ENCODE measurements around the gene CLASRP. TPM values are rescaled to one million over a fixed set of nuclear protein-coding genes. Genes with fewer than 3 reads are reported as not detected.

Gene CLASRP
- total RNA-seq, 1 donor from 2014 or later: 4.2 TPM

DNA sequence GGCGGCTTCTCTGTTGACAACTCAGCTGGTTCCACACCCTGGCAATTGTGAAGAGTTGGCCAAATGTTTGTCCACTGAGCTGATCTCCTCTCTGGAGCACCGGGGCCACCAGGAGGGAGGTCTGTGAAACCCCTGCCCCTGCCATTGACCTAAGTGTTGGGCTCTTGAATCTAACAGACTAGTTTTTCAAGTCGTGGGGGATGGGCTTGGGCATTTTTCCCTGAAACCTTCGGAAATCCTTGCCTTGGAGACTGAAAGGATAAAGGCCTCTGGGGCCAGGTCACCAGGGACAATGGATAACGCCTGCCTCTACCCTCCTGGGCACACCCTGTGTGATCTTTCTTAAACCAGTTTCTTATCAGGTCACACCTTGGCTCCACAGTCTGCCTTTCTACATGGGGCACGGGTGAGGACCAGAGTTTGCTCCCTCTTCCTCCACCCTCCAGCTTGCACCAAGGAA is 41.1 kb downstream of the CLASRP start:
- DNase-seq (ENCODE audit: low read depth in 2 of 2): no peak

DNA sequence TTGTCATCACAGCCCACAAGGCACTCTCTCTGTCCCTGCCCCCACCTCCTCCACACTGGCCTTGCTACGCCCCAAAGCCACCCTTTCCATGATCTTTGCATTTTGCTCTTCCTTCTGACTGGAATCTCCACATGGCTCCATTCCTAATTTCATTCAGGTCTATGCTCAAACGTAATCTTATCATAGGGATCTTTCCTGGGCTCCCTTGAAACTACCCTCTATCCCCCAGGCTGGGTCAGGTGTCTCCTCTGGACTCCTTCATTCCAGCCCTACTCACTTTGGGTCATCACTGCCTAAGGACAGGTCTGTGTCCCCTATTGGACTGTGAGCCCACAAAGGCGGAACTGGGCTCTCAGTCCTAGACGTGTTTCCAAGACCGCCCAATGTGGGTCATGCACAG is 43.3 kb downstream of the CLASRP start:
- no peak for DNase-seq (ENCODE audit: low read depth in 2 of 2)

DNA sequence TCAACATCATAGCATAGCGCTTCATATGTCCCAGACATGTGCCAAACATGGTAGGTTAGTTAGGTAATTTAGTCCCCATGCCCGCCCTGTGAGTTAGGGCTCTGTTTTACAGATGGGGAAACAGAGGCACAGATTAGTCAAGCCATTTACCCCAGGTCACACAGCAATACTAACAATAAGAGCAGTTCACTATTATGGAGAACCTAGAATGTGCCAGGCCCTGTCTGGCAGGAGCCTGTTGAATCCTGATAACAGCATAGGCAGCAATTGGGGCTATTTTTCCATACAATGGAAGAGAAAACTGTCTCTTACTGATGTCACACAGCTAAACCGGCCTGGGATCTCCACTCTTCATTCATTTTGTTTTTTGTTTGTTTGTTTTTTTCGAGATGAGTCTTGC is 47.6 kb downstream of the CLASRP start:
- DNase-seq (ENCODE audit: low read depth in 2 of 2): no peak

GRCh38 chr19:45087531-45087930 is 48.7 kb downstream of the CLASRP start:
- DNase-seq (ENCODE audit: low read depth in 2 of 2): no peak

DNA sequence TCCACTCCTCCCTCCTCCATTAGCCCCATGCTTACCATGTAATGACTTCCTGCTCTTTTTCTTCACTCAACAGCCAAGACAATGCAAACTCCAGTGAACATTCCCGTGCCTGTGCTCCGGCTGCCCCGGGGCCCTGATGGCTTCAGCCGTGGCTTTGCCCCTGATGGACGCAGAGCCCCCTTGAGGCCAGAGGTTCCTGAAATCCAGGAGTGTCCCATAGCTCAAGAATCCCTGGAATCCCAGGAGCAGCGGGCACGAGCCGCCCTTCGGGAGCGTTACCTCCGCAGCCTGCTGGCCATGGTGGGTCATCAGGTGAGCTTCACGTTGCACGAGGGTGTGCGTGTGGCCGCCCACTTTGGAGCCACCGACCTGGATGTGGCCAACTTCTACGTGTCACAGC is 51.2 kb downstream of the CLASRP start:
- no peak for DNase-seq (ENCODE audit: low read depth in 2 of 2)

DNA sequence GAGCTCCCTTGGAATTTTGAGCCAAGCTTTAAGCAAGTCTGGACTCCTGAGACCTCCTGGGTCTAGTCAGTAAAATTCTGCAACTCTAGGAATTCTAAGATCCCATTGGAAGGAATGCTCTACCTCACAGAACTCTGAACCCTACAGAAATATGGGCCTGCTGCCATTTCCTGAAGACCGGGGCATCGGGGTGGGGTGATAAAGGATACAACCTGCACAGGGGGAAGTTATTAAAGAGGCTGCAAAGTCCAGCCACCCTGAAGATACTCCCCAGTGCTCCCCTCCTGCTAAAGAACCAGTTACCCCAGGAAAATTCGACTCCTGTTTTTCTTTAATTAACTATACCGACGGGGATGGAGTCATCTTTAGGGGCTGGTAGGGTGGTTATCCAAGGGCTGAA is 51.8 kb downstream of the CLASRP start:
- DNase-seq (ENCODE audit: low read depth in 2 of 2): no peak

- peak; percentile 97 to 99 for DNase-seq (ENCODE audit: low read depth in 2 of 2)
Observed at GRCh38 chr19:45091031-45091923, 52.4 kb downstream of the CLASRP start.

DNA sequence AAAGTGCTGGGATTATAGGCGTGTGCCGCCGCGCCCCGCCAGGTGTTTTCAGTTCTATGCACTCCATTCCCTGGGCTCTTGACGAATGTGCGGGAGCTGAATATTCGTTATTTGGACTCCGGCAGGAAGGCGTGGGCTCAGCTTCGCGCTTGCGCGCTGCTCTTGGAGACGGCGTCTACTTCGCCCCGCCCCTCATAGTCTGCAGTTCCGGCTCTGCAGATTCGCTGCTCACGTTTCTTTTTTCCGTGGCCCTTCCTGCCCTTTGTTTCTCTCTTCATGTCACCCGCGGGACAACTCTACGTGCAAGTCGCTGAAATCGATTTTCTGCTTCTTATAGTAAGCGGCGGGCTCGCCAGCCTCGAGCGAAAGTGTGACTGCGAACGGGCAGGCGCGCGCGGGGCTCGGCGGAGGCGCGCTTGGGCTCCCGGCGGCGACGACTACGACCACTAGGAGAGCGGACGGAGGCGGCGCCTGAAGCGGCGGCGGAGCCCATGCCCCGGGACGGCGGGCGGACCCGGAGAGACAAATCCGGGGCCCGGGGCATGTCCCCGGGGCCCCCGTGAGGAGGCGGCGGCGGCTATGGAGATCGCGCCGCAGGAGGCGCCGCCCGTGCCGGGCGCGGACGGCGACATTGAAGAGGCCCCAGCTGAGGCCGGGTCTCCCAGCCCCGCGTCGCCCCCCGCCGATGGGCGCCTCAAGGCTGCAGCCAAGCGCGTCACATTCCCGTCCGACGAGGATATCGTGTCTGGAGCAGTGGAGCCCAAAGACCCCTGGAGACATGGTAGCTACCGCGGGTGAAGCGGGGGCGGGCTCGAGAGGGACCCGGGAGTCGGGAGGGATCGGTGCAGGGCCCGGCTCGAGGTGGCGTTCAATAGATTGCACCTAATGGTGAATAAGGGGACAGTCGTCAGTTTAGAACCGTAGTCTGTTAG is 54.2 kb downstream of the CLASRP start, which contains the start of gene PPP1R37:
TSS of gene PPP1R37 (plus strand) at position 433 of the 932 bp plus-strand sequence. CDS start at position 580, 147 bp downstream.
- DNase-seq (ENCODE audit: low read depth in 2 of 2): peak; percentile 97 to 98

DNA sequence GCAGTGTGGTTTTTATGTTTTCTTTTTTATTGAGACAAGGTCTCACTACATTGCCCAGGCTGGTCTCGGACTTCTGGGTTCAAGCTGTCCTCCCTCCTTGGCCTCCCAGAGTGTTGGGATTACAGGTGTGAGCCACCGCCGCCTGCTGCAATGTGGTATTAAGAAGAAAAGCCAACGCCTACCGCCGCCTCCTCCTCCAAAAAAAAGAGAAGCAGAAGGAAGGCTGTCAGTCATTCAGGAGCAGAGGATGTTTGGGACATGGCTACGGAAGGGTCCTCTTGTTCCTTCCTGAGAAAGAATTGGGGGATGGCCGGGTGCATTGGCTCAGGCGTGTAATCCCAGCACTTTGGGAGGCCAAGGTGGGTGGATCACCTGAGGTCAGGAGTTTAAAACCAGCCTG is 55.3 kb downstream of the CLASRP start:
- no peak for DNase-seq (ENCODE audit: low read depth in 2 of 2)

DNA sequence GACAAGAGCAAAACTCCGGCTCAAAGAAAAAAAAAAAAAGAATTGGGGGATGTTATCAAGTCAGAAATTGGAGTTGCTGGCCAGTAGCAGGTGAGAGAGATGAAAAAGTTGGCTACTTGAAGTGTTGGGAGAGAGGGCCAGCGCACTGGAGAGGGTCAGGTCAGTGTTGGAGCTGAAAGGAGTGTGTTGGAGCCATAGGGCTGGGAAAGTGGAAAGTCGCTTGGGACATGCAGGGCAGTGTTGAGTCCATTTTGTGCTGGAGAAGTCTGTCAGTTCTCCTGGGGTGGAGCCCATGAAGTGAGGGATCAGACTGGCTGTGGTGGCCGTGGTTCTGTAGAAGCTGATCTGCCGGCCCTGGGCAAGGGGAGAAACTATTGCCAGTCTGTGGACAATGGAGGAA is 55.9 kb downstream of the CLASRP start:
- no peak for DNase-seq (ENCODE audit: low read depth in 2 of 2)

- no peak for DNase-seq (ENCODE audit: low read depth in 2 of 2)
Observed at GRCh38 chr19:45095496-45096413, 56.9 kb downstream of the CLASRP start.

- no peak for DNase-seq (ENCODE audit: low read depth in 2 of 2)
Observed at GRCh38 chr19:45096700-45097099, 57.9 kb downstream of the CLASRP start.

DNA sequence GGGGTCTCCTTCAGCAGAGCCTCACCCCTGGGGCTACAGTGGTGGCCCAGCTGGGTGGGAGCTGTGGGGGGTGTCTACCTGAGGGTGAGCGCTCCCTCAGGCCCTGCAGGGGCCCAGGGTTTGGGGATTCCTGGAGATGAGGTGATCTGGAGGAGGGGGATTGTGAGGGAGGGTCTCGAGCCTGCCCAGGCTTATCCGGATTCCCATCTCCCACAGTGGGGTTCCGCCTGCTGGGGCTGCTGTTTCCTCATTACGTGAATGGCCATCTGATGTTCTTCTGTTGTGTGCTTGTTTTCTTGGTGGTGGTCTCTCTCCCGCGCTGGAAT is 58.6 kb downstream of the CLASRP start:
- no peak for DNase-seq (ENCODE audit: low read depth in 2 of 2)

- peak; percentile 79 to 96 for DNase-seq (ENCODE audit: low read depth in 2 of 2)
Observed at GRCh38 chr19:45097776-45098520, 59.1 kb downstream of the CLASRP start.

DNA sequence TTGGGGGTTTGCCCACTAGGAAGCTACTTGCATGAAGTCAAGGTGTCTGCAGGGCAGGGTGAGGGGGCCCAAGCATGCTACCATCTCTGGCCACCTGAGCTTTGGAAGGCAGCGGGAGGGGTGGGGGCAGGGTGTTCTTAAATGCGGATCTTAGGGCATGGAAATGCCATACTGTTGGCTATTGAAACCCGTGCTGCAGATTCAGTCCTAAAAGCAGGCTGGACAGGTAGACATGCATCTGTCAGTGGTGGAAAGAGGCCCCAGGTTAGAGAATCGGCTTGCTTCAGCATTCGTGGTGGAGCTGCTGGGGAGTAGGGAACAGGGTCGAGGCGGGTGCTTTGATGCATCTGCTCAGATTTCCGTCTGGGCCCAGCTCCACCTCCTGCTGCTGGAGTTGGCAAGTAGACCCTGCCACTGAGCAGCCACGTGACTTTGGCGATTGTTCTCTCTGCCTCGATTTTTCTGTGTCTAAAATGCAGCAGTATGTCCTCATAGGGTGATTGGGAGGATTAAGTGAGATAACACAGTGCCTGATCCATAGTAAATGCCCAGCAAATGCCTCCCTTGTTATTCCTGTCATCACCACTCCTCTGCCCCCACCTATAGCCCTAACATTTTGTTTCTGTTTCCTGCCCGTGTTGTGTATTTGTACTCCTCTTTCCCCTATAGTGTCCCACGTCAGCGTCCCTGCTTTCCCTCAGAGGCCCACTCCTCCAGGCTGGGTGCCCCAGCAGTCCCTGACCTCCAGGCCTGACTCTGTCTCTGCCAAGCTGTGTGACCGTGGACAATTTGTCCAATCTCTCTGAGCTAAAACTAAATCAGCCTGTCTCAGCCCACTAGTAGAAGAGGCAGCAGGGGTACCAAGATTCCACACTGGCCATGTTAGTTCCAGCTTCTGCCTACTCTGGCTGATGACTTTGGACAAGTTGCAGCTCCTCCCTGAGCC is 59.9 kb downstream of the CLASRP start:
- peak; percentile 74 to 84 for DNase-seq (ENCODE audit: low read depth in 2 of 2)

DNA sequence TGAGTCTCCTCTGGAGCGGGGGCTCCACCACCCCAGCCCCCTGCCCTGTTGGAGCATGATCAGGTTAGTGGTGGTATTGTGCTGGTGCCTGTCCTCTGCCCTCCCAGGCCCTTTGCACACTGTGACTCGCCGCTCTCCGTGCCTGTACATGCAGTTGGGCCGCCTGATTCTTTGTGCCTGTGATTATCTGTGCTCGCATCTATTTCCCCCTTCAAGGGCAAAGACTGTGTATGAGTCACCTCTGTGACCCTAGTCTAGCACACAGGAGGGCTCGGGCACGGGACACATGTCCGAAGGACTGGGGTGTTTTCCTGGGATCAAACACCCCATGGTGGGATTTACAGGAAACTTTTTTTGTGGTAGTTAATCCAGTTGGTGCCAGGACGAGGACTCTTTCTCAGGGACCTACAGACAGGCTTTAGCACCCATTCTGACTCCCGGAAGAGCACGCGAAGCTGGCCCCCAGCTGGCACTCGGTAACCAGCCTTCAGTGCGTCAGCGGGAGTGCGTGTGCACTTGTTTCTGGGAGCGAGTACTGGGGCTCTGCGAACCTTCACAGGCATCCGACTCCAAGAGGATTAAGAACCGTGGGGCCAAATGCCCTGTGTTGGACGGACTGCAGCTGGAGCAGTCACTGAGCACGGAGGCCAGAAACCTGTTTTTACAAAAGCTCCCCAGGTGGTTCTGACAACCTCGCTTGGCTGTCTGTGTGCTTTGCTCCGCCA is 60.8 kb downstream of the CLASRP start:
- DNase-seq (ENCODE audit: low read depth in 2 of 2): peak in 1 of 2 donors; percentile 38

DNA sequence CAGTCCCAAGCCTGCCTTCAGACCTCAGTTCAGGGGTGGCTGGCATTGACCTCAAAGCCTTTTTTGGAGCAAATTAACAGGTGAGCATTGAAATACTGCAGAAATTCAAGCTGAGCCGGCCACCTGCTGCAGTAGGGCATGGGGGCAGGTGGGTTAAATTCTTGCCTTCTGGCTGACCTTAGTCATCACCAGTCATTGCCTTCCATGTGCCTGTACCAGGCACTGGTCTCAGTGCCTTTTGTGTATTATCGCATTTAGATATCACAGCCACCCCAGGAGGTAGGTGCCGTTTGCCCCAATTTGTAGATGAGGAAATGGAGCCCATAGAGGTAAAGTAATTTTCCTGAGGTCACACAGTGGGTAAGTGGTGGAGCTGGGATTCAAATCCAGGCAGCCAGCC is 61.4 kb downstream of the CLASRP start:
- DNase-seq (ENCODE audit: low read depth in 2 of 2): no peak

DNA sequence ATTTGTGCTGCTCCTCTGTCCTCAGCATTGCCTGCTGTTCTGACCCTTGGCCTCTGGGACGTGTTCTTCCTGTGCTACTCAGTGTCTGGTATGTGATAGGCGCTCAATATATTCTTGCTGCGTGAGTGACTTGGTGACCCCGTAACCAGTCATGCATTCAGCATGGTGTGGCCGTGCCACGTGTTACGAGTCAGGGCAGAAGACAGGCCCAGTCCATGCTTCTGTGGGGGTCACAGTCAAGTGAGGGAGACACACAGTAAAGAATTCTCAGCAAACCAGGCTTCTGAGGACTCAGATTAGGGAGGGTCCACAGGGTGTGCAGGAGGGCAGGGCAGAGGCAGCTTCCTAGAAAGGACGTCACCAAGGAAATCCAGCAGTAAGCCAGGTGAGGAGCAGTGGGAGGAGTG is 62.0 kb downstream of the CLASRP start:
- peak in 1 of 2 donors; percentile 36 for DNase-seq (ENCODE audit: low read depth in 2 of 2)

GRCh38 chr19:45101806-45102205 is 63.0 kb downstream of the CLASRP start:
- DNase-seq (ENCODE audit: low read depth in 2 of 2): no peak

All from dermis microvascular lymphatic vessel endothelial cell (primary cell).